Regular cardiac myocyte (primary cell): ENCODE measurements around the gene MYOCD. TPM values are rescaled to one million over a fixed set of nuclear protein-coding genes. Genes with fewer than 3 reads are reported as not detected.

Experiments
- total RNA-seq: library from RNA; depleted of rRNA; stranded (reverse); fragments of >200 nt; gene quantifications from 2 replicates; pipeline ENCODE4 v1.2.3, GENCODE V29; 2014

The MYOCD gene, protein sequence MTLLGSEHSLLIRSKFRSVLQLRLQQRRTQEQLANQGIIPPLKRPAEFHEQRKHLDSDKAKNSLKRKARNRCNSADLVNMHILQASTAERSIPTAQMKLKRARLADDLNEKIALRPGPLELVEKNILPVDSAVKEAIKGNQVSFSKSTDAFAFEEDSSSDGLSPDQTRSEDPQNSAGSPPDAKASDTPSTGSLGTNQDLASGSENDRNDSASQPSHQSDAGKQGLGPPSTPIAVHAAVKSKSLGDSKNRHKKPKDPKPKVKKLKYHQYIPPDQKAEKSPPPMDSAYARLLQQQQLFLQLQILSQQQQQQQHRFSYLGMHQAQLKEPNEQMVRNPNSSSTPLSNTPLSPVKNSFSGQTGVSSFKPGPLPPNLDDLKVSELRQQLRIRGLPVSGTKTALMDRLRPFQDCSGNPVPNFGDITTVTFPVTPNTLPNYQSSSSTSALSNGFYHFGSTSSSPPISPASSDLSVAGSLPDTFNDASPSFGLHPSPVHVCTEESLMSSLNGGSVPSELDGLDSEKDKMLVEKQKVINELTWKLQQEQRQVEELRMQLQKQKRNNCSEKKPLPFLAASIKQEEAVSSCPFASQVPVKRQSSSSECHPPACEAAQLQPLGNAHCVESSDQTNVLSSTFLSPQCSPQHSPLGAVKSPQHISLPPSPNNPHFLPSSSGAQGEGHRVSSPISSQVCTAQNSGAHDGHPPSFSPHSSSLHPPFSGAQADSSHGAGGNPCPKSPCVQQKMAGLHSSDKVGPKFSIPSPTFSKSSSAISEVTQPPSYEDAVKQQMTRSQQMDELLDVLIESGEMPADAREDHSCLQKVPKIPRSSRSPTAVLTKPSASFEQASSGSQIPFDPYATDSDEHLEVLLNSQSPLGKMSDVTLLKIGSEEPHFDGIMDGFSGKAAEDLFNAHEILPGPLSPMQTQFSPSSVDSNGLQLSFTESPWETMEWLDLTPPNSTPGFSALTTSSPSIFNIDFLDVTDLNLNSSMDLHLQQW
- total RNA-seq: 8.2 and 13.8 TPM in 2 replicates

DNA sequence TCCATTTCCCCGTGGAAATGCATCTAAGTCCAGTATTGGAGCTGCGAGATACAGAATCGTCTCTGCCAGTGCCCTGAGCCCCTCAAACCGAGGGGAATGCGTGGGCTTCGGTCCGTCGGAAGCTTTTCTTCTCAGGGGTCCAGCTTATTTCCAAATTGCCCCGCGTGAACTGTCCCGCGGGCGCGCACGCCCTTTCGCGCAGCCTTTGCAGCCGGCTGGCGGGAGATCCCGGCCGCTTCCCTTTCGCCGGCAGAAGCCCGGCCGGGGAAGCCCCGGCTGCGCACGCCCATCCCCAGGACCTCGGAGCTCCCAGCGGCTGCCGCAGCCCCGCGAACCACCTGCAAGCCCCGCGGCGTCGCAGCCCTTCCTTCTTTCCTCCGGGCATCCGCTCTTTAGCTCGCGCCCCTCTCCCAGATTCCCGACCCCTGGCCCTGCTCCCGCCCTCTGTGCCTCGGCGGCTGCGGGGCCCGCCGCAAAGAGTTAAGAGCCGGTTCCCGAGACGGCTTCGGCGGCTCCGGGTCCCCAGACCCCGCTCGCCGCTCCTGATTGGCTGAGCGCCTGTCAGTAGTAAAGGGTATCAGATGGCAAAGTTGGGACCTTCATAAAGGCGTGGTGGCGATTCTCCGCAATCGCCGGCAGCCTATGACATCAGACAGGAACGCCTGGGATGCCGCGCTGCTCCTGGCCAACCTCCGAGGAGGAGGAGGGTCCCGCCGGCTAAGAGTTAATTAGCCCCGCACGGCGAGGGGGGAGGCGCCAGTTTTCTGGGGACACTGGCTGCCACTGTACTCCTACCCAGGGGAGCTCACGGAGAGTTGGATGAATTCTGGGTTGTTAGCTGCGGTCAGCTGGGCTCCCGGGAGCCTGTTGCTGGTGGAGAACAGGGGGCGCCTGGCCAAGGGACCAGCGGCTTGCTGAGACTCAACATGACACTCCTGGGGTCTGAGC lies at the start of gene MYOCD:
TSS of gene MYOCD (plus strand) at position 628 of the 948 bp plus-strand sequence. CDS start at position 927, 299 bp downstream.

DNA sequence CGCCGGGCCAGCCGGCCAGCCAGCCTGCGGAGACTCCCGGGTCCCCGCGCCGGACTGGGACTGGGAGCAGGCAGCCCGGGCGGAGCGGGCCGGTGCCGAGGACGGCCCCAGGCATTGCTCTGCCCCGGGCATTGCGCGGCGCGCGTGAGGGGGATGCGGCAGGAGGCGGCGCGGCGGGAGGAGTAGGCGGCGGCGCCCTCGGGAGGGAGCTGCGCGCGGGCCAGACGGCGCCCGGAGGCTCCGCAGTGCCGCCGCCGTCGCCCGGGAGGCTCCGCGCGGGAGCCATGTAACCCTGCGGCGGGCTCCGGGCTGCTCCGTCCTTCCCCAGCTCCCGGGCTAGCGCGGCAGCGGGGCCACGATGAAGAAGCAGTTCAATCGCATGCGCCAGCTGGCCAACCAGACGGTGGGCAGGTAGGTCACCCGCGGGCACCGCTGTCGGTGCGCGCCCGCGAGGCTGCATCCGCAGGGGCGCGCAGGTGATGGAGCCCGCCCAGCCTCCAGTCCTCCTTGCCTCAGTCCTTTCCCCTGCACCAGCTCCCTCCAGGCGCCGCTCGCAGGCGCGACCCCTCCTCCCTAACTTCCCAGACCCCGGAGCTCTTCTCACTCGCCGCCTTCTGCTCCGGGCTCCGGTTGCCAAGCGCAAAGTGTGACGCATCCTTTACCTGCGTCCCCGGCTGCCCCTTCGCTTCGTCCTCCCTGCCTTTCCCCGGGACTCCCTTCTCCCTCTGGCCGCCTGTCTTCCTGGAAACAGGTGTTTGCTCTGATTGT lies 124.0 kb downstream of the MYOCD start, which contains the start of gene ARHGAP44:
TSS of gene ARHGAP44 (plus strand) at position 18 of the 768 bp plus-strand sequence. CDS start at position 359, 341 bp downstream.

Other genes with a start within 250 kb of the MYOCD start
- gene ARHGAP44, start 123.6 kb downstream of the MYOCD start, total RNA-seq: 2.7 and 4.8 TPM in 2 replicates